Measurements from ENCODE around the gene COQ8B.

- no peak for TF ChIP-seq CTCF (IDR thresholded peaks at IDR 0.05; ENCODE audit: low read depth, low read length, poor library complexity, severe bottlenecking)
- TF ChIP-seq EZH2phosphoT487 (IDR thresholded peaks at IDR 0.05; ENCODE audit: borderline replicate concordance, low read length), result no peak
These were observed 73.9 kb downstream of the COQ8B start for GRCh38 chr19:40642757-40643305.

All from DOHH2 (cell line).